GM12873 (cell line): ENCODE results near the gene TPGS1.
A peak's percentile ranks its signal among the peaks of the same experiment; 100 is the strongest.

Experiments
- TF ChIP-seq, protein P1 (sequence below): IDR thresholded peaks from 2 replicates; pipeline ENCODE4 v1.5.1; 2012; ENCODE audit warnings: low read depth, mild to moderate bottlenecking, moderate library complexity, low read length, control low read depth; ENCODE audit not compliant: insufficient read depth; ENCODE audit errors: missing control alignments

The TPGS1 gene

DNA sequence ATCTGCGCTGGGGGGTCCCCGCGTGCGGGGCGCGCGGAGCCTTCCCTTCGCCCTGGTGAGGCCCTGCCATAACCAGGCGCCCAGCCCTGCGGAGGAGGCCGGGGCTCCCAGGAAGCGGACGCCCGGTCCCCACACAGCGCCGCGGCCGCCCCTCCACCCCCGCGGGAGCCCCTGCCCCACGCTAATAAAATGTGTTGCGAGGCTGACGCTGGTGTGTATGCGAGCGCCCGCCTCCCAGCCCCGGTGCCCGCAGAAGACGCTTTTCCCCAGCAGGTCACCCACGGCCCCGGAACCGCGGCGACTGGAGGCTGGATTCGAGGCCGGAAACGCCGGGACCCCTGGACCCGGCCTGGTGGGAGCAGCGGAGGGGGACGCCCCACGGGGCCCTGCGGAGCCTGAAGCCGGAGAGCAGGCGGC, 12.2 kb downstream of the TPGS1 start:
- TF ChIP-seq, protein P1, sequence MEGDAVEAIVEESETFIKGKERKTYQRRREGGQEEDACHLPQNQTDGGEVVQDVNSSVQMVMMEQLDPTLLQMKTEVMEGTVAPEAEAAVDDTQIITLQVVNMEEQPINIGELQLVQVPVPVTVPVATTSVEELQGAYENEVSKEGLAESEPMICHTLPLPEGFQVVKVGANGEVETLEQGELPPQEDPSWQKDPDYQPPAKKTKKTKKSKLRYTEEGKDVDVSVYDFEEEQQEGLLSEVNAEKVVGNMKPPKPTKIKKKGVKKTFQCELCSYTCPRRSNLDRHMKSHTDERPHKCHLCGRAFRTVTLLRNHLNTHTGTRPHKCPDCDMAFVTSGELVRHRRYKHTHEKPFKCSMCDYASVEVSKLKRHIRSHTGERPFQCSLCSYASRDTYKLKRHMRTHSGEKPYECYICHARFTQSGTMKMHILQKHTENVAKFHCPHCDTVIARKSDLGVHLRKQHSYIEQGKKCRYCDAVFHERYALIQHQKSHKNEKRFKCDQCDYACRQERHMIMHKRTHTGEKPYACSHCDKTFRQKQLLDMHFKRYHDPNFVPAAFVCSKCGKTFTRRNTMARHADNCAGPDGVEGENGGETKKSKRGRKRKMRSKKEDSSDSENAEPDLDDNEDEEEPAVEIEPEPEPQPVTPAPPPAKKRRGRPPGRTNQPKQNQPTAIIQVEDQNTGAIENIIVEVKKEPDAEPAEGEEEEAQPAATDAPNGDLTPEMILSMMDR, result no peak

GRCh38 chr19:522726-523125, 15.4 kb downstream of the TPGS1 start:
- TF ChIP-seq, protein P1, result no peak

GRCh38 chr19:524062-524674, 16.9 kb downstream of the TPGS1 start:
- TF ChIP-seq, protein P1, result no peak

GRCh38 chr19:525029-525428, 17.7 kb downstream of the TPGS1 start:
- TF ChIP-seq, protein P1, result no peak

DNA sequence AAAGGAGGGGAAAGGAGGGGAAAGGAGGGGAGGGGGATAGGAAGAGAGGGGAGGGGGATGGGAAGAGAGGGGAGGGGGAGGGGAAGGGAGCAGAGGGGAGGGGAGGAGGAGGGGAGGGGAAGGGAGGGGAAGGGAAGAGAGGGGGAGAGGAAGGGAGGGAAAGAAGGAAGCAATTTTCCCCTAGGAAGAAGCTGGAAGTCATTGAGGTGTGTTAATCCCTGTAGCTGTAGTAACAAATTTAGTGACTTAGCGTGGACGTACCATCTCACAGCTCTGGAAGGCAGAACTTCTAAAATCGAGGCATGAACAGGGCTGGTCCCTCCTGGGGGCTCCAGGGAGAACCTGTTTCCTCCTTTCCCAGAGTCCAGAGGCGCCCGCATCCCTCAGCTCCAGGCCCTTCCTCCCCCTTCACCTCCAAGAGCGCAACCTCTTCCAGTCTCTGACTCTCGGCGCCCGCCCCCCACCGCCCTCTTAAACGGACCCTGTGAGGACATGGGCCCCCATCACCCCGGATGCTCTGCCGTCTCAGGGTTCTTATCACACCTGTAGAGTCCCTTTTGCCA, 18.6 kb downstream of the TPGS1 start:
- TF ChIP-seq, protein P1, result no peak

DNA sequence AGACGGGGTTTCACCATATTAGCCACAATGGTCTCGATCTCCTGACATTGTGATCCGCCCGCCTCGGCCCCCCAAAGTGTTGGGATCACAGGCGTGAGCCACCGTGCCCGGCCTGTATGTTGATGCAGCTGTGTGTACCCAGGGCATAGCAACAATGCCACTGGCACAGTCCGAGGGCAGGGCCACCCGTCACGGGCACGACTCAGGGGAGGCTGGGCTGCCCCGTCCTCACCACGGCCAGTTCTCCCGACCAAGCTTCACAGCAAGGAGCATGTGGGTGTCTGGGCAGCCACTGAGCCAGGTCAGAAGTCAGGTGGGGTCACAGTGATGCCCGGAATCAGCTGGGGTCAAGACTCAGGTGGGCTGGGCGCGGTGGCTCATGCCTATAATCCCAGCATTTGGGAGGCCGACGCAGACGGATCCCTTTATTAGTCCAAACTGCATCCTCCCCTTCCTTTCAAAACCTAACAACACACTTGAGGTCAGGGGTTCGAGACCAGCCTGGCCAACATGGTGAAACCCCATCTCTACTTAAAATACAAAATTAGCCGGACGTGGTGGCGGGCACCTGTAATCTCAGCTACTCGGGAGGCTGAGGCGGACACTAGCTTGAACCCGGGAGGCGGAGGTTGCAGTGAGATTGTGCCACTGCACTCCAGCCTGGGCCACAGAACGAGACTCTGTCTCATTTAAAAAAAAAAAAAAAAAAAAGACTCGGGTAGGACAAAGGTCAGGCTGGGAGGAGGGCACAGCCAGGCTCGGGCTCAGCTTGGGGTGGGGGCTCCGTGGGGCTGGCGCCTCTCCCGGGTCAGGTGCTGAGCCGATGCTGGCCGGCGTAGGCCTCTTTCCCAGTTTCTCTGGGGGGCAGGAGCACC, 23.1 kb downstream of the TPGS1 start:
- TF ChIP-seq, protein P1, result no peak

DNA sequence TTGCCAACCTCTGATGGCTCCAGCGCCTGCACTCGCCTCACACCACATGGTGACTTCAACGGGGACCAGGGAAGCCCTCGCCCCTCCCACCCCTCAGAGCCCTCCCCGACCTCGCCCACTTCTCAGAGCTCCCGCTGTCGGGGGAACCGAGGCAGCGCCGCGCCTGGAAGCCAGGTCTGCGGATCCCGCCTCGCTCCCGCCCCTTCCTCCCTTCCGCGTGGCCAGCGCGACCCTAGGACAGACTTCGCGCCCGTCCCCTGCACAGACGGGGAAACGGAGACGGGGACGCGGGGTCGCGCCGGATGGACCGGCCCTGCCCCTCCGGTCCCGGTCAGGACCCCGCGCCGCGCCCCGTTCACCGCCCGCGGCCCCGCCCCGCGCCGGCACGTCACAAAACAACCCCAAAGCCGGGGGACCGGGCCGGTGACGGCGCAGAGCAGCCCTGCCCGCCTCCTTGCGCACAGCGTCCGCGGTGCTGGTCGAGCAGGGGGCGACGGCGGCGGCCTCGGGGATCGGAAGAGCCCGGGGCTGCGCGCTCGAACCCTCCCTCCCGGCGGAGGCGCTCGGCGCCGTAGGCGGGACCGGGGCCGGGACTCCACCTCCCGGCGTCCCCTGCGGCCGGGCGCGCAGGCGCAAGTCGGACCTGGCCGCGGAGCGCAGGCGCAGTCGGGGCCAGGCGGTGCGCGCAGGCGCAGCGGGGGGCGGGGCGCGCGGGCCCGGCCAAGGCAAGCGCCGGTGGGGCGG, 23.9 kb downstream of the TPGS1 start:
- TF ChIP-seq, protein P1, result peak; percentile 15
